Stimulated activated CD8-positive, alpha-beta memory T cell treated with anti-CD3 and anti-CD28 coated beads, Interleukin-15, amount 100 ng/mL, for 48 hours (primary cell): Measurements from ENCODE around the gene UBE2E3.

ENCODE experiments used
- DNase-seq, 2 donors: peaks; one replicate each; pipeline ENCODE4 v3.0.0-alpha.2; 2020; ENCODE audit warnings: low read depth in 2 of 2

Gene UBE2E3

DNA sequence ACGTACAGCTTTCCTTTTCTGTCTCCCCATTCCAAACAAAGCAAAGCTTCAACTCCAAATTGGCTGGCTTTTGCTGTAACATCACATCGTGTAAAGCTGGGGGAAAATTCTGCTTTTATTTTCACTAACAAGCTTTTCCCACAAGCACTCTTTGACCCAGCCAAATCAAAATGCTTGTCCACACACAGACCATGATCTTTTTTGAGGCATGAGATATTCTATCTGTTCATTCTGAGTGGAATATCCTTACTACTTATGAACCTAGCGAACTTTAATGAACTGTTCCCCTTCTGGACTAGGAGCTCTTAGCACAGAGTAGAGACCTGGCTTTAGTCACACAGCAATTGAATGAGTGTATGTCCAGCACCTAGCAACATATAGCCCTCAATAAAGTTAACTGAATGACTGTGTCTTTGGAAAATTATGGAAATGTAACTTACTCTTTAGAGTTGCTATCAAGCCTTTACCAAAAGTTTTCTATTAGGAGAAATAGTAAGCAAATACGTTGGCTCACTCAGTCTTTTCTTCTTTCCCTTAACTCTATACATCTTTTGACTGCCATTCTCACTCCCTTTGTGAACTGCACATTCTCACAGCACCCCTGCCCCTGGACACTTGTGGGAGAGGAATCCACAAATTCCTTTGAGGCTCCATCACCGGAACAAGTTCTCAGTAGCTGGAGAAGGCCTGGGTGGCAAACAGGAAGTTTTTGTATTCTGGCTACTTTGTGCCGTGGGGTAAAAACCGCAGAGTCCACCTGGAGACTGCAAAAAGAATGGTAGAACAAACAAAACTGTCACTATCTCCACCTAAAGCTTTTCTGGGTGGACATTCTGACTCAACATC, 1.3 kb upstream of the UBE2E3 start:
- DNase-seq: no peak

DNA sequence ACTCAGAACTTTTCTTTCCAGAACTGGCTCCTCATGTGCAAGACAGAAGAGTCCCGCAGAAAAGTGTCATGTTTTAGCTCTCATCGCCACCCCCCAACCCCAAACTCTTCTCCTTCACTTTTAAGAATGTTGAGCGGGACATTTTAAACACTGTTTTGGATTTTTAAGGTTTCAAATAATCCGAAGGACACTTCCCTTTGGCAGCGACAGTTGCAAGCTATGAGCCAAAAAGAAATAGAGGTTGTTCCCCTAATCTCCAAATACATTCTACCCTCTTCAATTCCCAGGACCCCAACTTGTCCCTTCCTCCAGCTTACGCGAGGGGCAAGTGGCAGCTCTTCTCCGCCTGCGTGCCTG, 678 bp upstream of the UBE2E3 start:
- DNase-seq: no peak

DNA sequence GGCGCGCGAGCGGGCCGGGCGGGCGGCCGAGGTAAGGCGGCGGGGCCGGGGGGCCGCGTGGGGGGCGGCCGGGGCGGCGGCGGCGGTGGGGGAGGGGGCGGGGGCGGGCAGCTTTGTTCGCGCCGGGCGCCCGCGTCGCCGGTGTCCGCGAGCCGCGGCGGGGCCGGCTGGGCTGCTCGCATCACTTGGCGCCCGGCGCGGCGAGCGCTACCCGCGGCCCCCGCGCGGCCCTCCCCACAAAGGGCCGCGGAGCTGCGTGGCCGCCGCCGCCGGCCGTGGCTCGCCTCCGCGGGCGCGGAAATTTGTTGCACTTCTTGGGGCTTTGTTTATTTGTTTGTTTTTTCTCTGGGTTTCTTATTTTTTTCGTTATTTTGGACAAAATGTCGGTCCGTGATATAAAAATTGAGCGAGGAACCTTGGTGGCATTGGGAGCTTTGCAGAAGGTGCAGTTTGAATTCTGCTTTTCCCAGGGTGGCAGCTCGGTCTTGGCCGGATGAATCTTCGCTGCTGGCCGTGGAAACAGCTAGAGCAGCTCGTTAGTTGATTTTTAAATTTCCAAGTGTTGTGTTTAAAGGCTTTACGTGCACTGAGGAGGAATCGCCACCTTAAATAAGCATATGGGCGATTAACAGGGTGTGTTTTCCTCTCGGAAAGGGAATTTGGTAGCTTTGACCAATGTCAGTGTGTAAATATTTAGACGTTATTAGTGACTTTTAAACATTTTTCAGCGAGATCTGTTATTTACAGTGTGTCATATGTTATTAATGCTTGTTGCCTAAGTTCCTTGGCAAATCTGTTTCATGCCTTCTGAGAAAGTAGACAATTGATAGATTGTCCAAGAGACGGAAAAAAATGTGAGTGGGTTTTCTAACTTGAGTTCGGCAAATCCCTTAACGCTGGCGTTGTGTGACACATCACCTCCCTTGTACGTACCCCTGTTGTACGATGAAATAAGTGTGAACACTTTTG, 822 bp downstream of the UBE2E3 start:
- no peak for DNase-seq

DNA sequence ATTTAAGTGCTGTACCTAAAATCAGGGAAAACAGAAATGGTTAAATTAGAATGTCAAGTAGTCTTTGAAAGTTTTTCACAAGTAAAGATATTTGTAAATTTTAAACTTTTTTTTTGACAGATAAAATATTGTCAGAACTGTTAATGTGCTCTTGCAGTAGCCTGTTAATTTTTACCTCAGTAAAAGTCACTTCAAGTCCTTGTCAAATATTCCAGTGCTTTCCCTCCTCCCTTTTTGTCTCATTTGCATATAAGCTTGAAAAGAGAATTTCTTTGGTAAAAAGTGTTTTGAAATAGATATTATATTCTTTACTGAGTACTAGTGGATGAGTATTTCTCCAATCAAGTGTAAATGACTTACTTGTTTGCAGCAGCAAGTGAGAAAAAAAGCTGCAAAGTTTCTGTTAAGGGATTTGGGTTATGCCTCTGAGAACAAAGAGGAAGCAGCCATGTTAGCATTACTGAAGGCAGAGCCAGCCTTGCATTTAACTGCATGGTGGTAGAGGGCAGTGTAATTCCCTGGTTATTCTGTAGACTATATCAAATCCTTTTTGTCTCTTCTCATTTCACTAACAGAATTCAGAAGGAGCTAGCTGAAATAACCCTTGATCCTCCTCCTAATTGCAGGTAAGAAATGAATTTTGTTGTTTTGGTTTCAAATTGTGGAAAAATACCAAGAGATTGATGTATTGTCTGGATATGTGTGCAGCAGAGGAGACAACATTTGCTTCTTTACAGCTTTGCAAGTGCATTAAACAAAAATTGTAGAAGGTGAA, 3.2 kb downstream of the UBE2E3 start:
- DNase-seq: peak in 1 of 2 donors; percentile 2

DNA sequence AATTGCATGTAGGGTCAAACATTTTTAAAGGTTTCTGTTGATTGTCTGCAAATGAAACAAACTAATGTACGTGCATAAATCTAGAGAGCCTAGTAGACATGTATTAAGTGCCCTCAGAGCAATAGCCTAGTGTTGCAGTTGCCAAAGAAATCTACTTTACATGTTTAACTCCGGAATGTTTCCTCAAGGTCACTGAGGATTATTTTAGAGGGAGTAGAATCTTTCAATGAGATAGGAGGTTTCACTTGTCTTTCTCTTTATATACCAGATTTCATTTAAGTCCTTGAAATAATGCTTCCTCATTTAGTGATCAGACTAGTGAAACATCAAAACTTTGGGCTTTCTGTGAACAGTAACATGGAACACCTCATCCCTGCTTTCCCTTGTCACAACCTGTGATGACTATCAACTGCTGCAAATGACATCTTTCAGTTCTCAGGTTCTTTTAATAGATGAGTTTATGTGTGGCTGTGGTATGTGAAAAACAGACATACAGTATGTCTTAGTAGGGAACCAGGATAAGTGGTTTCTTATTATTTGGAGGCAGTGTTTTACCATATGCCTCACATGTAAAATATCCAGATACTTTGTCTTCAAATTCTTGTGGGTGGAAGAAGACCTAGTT, 5.5 kb downstream of the UBE2E3 start:
- DNase-seq: no peak

DNA sequence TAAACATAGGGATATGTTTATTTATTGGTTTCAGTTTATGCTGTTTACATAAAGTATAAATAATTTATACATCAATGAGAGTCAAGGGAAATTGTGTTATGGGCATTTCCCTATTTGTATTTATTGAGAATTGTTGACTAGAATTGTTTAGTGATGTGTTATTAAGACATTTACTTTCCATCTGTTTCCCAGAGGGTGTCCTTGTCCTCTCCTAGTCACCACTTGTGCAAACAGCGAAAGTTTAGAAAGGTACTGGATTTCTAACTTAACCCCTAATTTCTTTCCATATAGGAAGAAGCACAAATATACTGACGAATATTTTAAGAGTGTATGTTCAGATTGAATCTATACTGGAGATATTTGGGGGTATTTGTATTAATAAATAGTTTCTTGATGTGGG, 6.7 kb downstream of the UBE2E3 start:
- DNase-seq: no peak

DNA sequence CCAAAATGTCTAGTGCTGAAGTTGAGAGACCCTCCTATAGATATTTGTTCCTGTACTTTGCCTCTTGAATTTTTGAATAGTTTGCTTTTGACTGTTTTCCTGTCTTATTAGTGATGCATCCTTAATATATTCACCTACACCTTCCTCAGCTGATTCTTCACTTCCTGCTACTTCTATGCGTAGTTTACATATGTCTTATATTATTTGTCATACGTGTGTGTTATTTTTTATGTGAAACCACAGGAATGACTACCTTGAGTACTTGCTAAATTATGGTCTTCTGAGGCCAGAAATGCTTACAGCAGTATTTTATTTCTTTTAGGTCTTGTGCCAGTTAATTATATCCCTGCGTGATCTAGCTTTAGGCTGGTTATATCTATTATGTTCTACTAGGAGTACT, 9.9 kb downstream of the UBE2E3 start:
- DNase-seq: no peak

DNA sequence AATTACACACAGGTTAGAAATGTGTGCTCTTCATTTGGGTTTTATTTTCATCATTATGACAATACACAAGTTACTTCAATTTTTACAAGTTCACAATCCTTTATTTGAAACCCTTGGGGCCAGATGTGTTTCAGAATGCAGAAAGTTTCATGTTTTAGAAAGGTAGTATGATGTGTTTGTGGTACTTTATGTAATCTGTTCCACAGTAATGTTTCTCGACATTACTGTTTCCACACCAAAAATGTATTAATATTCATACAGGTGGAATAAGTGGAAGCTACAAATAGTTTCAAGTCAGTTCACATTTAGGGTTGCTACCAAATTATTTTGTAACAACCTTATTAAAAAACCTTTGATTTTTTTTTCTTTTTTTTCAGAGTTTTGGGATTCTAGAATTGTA, 10.4 kb downstream of the UBE2E3 start:
- no peak for DNase-seq

DNA sequence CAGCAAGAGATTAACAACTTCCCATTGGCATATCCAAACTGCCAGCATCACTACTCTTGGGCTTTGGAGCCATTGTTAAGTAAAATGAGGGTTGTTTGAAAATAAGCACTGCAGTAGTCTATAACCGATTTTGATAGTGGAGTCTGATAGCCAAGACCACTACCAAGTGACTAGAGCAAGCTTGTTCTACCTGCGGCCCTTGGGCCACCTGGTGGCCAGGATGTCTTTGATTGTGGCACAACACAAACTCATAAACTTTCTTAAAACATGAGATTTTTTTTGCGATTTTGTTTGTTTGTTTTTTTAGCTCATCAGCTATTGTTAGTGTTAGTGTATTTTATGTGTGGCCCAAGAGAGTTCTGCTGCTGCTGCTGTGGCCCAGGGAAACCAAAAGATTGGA, 11.0 kb downstream of the UBE2E3 start:
- no peak for DNase-seq

DNA sequence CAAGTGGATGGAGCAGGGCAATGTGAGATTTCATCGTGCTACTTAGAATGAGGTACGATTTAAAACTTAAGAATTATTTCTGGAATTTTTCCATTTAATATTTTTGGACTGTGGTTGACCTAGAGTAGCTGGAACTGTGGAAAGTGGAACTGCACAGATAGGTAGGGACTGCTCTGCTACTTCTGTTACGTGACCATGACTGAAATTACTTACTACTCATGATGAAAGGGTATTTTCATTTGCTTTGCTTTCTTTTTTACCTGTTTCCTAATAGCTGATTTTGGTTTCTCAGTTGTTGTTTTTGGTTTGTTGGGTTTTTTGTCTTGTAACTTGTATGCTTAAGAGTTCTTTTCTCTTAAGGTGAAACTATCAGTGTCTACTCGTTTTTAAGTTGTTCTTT, 11.4 kb downstream of the UBE2E3 start:
- no peak for DNase-seq

DNA sequence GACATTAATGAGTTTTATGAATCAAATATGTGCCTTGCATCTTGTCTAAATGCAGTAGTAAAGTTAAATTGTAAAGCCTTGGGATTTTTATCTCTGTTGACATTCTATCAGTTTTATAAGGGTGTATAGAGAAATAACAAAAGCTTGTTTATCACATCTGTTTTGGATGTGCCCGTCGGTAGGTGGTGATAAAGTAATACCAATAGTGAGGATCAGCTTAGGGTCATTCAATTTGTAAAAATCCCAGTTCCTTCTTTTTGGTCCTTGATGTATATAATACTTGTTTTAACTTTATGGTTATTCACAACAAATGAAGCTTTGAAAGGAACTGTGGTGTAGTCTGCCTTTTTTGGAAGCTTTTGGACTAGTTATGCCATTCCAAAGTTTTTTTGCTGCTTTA, 12.6 kb downstream of the UBE2E3 start:
- no peak for DNase-seq

DNA sequence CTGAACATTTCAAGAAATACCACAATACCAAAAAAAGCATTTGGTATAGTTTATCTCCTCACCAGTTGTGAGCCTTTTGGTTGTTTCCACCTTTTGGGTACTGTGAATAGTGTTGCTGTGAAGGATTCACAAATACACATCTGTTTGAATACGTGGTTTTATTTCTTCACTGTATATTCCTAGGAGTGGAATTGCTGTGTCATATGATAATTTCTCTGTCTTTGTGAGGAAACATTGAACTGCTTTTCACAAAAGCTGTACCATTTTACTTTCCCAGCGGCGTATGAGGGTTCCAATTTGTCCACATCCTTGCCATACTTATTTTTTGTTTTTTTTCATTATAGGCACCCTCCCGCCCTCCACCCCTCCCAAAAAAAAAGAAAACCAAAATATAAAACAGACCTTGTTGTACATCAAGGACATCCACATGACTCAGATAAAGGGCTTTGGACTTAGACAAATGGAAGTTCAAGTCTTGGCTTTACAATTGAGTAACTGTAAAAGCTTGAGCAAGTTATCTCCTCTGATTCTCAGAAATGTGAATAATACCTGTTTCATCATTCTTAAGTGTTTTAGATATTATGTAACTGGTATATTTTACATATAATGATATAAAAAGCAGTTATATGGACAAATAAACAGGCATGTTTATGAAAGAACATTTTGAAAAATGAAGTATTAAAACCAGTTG, 19.0 kb downstream of the UBE2E3 start:
- no peak for DNase-seq

DNA sequence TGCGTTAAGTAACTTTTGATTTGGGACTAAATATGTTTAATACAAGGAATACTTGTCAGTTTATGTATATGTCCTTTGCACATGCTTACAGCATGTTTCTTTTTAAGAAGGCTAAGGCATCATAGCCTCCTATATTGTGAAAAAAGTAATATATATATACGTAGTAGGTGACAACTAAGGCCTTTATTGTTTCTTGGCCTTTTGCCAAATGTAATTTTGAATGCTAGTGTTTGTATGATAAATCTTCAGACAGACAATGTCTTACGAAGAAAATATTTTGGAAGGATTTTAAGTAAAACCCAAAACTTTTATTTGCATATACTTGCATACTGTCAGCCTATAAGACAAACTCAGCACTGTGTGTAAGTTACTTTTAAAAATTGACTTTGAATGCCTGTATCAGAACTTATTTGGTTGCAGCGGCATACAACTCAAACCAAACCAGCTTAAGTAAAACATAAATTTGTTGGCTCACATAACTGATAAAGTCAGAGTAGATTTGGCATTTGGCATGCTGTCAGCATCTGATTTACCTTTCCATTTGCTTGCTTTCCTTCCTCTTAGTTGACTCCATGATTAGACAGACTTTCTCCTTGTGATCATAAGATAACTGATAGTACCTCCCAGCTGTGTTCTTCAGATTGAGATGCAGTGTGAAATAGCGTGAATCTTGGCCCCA, 24.4 kb downstream of the UBE2E3 start:
- DNase-seq: no peak

DNA sequence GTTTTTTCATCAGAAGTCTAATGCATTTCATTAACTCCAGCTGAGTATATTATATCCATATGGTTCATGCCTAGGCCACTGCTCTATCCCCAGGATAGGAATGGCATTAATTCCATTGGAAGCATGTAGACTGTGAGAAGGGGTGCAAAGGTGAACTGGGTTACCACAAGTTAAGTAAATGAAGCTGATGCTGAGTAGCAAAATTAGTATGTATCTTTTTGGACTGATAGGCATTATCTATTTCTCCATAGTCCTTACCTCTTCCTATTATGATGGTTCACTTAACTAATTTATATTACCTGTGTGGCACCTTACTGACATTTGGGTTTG, 24.9 kb downstream of the UBE2E3 start:
- no peak for DNase-seq

DNA sequence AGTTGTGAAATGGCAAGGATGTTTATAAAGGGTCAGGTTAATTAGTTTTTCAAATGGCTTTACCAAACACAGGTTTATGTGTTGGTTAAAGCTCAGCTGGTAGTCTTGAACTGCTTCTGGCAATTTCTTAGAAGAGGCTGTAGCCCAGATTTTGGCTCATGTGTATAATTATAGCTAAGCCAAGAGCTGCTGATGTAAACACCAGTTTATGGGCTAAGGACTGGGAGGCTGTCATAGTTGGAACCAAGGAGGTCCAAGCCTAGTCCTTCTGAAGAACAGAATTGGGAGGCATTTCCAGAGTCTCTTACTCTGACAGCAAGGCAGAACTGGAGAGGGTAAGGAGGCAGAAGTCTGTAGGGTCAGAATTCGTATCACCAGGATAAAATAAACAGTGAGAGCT, 25.4 kb downstream of the UBE2E3 start:
- DNase-seq: no peak

DNA sequence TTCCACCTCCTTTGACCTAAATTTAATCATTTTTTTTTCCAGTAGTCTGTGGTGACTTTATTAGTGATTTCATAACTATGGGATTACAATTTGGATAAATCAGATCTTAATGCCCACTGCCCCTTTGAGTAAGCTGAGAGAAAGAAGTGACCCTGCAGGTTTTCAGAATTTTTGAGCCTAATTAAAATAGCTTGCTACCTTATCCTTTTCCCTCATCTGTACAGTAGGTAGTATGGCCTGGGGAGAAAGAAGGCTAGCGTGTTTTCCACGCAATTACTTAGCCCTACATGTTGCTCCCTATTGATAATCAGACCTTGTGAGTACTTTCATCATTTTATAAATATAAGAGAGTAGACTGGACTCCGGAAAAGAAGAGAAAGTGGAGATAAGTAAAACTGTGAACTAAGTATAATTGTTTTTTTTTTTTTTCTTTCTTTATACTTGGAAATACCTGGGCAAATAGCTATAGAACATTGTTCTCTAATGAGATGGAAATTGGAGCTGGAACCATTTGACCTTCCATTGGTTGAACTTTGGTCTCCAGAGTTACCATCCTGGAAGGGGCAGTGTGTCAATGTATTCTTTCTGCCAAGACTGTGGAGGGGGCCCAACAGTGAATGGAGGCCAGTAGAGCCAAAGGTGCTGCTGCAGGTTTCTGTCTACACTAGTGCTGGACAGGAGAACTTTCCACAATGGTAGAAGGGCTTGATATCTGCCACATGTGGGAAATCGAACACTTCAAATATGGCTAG, 26.9 kb downstream of the UBE2E3 start:
- DNase-seq: no peak

DNA sequence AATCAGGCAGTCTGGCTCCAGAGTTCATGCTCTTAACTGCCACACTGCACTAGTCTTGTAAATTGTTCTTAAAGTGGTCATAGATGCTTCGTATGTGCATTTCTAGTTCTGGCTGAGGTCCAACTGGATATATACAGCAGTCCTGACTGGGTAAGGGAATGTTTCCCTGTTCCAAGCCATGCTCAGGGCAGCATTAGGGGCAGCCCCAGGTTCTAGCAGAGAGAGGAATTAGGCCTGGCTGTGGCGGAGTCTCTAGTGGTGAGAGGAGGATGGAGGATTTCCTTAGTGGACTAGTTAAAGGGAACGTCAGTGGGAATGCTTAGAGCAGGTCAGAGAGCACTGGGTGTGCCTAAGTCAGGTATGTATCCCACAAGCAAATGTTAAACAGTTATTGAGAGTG, 28.0 kb downstream of the UBE2E3 start:
- no peak for DNase-seq

DNA sequence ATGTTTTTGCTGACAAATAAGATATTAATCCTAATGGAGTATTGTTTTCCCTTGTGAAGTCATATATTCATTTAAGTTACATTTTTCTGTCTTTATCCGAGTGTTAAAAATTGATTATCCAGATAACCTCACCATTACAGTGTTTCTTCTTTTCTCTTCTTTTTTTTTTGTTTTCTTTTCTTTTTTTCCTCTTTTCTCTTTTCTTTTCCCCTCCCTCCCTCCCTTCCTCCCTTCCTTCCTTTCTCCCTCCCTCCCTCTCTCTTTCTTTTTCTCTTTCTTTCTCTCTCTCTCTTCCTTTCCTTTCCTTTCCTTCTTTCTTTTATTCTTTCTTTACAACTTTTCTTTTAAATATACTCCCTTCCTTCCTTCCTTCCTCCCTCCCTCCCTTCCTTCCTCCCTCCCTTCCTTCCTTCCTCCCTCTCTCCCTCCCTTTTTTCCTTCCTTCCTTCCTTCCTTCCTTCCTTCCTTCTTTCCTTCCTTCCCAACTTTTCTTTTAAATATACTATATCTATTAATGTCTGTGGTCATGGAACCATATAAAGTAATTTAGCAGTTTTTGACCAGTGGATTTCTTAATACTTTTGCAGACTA, 40.9 kb downstream of the UBE2E3 start:
- DNase-seq: no peak

DNA sequence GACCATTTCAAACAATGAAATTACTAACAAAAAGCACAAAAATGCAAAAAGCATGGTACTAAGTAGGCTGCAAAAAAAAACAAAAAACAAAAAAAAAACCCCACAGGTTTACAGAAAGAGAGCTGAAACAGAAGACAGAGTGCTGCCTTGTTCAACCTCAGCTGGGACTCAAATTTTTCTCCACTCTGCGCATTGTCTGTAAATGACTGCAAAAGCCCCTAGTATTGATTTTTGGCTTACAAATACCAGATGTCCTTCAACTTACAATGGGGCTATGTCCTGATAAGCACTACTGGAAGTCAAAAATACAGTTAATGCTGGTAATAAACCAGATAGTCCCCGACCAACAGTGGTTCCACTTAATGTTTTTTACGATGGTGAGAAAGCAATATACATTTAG, 42.2 kb downstream of the UBE2E3 start:
- DNase-seq: no peak

DNA sequence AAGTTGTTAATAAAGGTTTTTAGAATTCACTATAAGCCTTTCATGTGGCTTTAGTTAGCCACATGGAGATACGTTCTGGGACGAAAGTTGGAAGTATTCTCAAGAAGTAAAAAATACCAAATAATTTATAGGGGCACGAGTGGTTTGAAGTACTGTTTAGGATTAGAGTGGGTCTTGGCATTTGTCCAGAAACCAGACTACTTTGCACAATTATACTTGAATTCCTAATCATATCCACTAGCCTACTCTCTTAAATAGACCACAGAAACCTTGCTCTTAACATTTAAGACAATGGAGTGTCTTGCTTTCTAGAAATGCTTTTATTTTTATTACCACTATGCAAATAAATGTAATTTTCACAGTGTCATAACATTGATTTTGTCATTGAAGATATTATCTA, 44.6 kb downstream of the UBE2E3 start:
- DNase-seq: no peak
